HG03521 (cell line): ENCODE measurements around the gene BCAS2.

Source experiments
- ATAC-seq: cut with Tn5 transposase; IDR thresholded peaks from one replicate; pipeline ENCODE4 v1.9.1; 2021; ENCODE audit warnings: mild to moderate bottlenecking, moderate library complexity; ENCODE audit not compliant: unreplicated experiment

Gene BCAS2

GRCh38 chr1:114561333-114561732, 20.1 kb downstream of the BCAS2 start:
- no peak for ATAC-seq

GRCh38 chr1:114559356-114559755, 22.1 kb downstream of the BCAS2 start:
- no peak for ATAC-seq

- ATAC-seq: no peak
Observed at GRCh38 chr1:114558544-114558943, 22.9 kb downstream of the BCAS2 start.

DNA sequence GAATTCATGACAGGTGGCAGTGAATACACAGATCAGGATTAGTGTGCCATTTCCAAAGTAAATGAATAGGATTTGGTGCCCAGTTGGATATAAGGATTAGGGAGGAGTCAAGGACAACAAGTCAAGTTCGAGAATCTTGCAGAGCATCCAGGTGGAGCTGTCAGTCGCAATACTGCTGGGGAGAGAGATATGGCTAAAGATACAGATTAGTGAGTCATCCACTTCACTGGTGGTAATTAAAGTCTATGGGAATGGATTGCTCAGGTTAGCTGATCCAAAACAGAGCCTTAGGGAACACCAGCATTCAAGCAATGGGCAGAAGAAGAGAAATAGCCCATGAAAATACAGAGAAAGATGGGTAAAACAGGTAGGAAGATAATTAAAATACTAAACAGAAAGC, 26.8 kb downstream of the BCAS2 start:
- no peak for ATAC-seq

DNA sequence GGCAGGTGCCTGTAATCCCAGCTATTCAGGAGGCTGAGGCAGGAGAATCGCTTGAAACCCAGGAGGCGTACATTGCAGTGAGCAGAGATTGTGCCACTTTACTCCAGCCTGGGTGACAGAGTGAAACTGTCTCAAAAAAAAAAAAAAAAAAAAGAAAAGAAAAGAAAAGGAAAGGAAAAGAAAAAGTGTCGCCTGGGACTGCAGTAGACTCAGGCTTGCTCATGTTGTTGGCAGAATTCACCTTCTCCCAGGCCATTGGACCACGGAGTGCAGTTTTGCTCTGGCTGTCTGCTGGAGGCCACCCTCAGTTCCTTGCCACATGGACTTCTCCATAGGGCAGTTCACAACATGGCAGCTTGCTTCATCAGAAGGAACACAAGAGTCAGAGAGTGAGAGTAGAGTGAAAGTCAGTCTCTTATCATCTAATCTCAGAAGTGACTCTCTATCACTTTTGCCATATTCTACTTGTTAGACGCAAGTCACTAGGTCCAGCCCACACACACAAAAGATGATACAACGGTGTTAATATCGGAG, 29.2 kb downstream of the BCAS2 start:
- ATAC-seq: no peak

DNA sequence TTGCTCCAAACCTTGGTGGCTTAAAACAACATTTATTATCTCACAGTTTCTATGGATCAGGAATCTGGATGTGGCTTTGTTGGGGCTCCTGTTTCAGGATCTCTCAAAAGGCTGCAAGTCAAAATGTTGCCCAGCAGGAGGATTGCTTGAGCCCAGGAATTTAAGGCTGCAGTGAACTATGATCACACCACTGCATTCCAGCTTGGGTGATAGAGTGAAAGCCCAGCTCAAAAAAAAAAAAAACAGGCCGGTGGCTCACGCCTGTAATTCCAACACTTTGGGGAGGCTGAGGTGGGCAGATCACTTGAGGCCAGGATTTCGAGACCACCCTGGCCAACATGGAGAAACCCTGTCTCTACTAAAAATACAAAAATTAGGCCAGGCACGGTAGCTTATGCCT, 30.0 kb downstream of the BCAS2 start:
- no peak for ATAC-seq

- ATAC-seq: no peak
Observed at GRCh38 chr1:114550336-114550735, 31.1 kb downstream of the BCAS2 start.

DNA sequence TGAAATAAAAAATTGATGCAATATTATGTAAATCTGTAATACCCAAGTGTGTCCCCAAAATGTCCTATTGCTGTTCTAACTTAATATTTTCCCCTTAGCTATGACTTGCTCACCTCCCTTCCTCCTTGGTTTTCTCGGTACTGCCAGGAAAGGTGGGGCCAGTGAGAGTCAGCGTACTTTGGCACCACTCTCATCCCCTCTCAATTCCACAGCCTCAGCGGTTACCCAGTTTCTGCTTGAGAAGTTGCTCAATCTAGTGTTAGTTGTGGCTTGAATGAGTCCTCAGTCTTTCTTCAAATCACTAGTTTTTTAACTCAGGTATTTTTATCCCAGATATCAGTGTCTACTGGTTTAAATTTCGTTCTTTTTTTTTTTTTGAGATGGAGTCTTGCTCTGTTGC, 32.3 kb downstream of the BCAS2 start:
- ATAC-seq: no peak

DNA sequence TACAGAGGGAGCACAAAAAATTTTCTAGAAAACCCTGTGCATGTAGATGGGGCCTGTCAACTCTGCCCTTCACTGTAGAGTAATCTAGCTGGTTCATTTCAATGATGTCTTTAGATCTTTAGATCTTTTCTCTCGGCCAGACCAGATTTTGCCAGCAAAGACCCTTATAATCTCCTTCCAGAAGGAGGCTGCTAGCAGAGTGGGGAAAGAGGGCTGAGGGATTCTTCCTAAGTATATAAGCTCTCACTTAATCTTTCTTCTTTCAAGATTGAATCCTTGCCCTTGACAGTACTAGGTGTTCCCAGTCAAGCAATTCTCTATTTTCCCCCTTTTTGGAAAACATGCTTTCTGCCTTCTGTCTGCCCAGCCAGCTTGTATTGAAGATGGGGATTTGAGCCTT, 34.3 kb downstream of the BCAS2 start:
- ATAC-seq: no peak

DNA sequence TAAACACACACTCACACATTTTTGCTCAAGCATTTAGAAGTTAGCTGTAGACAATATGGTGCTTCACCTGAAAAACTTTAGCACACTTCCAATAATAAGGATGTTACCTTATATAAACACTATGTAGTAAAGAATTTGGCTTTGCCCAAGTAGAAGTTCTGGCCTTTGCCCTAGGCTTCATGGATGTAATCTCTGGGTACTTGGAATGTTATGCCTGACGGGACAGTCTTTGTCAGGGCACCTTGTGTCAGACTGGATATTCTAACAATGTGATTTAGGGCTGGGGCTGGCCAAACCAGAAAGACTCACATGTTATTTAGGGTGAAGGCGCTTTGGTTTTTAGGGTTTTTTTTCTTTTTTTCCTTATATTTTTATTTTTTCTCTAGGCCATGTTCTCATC, 35.6 kb downstream of the BCAS2 start:
- no peak for ATAC-seq

DNA sequence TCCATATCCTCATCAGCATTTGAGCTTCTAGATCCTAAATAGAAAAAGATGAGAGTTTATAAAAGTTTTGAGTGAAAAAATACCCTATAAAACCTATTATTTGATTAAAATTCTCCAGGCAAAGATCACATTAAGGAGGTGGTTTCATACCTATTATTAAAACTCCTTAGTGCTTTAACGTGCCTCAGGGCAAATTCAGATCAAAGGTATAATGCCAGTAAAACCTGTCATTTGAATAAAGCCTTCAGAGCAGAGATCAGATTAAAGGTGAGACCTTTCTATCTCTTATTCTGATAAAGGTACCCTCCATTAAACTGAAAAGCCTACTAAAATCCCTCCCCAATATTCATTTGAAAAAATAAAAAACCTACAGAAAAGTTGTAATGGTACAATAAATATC, 36.1 kb downstream of the BCAS2 start:
- ATAC-seq: no peak

DNA sequence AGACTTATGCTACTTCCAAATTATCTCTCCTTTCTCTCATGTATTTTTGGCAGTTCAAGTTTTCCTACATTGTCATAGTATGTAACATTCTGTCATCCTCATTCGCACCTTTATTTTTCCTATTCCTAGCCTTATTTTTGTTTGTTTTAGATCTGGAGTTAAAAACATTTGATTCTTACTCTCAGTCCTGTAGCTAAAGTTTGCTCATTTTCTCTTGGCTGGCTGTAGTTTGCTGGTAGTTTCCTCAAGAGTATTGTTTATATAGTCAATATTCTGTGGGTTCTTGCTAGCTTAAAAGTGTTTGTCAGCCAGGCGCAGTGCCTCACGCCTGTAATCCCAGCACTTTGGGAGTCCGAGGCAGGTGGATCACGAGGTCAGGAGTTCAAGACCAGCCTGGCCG, 40.6 kb downstream of the BCAS2 start:
- no peak for ATAC-seq

DNA sequence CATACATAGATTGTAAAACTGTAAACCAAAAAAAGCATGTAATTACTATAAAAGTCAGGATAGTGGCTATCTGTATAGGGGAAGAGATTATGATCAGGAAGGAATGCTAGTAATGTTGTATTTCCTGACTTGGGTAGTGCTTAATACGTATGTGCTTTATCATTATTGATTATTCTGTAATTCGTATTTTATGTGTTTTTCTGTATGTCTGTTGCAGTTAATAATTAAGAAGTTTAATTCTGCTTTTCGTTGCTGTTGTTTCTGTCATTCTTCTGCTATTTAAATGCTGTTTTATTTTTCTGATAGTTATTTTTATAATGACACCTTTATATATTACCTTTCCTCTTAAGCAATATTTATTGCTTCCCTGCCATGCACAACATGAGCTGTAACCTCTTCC, 41.1 kb downstream of the BCAS2 start:
- ATAC-seq: no peak

DNA sequence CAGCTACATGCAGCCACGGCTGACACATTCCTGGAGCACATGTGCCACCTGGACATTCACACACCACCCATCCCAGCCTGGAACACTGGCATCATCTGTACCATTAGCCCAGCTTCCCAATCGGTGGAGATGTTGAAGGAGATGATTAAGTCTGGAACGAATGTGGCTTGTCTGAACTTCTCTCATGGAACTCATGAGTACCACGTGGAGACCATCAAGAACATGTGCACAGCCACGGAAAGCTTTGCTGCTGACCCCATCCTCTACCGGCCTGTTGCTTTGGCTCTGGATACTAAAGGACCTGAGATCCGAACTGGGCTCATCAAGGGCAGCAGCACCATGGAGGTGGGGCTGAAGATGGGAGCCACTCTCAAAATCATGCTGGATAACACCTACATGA, 45.4 kb downstream of the BCAS2 start:
- no peak for ATAC-seq

DNA sequence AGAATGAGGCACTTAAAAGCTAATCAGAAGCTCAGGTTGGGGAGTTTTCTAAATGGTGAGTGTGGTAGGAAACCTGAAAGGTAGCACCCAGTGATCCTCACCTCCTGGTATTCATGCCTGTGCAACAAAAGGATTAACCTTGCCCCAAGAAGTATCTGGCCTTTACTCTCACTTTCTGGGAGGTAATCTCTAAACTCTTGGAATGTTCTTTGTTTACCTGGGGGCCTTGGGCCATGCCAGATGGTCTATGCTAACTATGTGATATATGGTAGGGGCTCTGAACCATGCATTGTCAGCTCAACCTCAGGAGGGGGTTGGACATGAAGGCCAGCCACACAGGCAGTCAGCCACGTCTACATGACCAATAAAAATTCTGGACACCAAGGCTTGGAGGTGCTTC, 46.0 kb downstream of the BCAS2 start:
- ATAC-seq: no peak

DNA sequence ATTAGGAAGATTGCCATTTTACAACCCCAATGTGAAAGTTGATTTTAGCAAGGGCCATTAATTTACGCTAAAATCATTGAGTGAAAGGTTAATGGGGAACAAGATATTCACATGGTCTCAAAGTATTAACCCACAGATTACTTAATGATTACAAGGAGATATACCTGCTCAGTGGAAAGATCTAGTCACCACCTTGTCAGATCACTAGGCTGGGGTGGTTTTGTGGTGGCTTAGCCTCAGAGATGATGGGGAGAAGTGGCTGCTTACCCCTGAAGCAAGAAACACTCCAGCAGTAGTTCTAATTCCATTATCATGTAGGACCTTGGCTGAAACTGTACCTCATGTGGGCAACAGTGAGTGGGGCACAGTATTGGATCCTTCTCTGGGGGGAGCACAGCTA, 50.3 kb downstream of the BCAS2 start:
- ATAC-seq: no peak

- no peak for ATAC-seq
Observed at GRCh38 chr1:114530224-114530623, 51.2 kb downstream of the BCAS2 start.

DNA sequence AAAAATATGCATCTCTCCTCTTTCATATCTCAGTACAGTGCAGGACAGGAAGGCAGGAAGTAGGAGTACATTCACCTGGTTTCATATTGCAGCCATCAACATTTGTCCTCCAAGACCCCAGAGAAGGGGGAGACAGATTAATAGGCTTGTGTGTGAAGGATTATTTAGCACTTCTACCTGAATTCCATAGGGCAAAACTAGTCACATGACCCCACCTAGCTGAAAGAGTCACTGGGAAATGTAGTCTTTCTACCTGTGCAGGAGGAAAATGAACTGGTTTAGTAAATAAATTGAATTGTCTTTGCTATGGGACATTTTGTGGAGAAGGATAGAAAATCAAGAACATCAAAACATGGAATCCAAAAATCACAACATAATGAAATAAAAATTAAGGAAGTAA, 56.5 kb downstream of the BCAS2 start:
- no peak for ATAC-seq

GRCh38 chr1:114522264-114522575, 59.2 kb downstream of the BCAS2 start:
- ATAC-seq: no peak

DNA sequence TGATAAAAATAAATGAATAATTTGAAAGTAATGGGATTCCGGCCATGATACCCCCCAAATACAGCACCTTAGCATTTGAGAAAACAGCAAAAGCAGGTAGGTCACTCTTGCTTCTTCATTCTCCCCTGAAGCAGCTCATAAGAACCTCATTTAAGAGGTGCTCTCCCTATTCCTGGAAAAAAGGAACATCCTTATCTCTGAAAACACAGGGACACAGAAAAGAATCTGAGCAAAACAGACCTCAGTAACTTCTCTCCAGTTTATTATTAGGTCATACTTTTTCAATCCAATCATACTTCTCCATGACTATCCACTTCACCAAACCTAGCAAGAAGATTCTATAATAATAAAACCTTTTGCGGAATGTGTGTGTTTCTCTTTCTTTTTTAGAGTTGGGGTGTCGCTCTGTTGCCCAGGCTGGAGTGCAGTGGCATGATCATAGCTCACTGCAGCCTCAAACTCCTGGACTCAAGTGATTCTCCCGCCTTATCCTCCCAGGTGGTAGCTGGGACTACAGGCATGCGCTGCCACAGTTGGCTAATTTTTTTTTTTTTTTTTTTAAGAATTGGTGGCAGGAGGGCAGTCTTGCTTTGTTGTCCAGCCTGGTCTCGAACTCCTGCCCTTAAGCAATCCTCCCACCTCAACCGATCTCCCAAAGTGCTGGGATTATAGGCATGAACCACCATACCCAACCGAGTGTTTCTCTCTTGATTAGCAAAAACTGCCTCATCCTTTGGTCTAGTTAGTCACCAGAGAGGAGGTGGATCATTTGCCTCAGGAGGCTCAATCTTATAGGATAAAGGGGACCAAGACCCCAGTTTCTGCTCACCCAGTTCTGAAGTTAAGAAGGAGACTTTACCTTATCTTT, 59.8 kb downstream of the BCAS2 start:
- no peak for ATAC-seq
